ENCODE measurements around the gene POLA2. TPM values are rescaled to one million over a fixed set of nuclear protein-coding genes. Genes with fewer than 3 reads are reported as not detected.

POLA2 gene
- total RNA-seq, 1 experiment from 2014 or later, result 35.6 TPM

- peak overlapping the region; percentile 53; the same call in 1 of the 2 replicates for H3K27ac Mint-ChIP-seq
- peaks cover 19% of the 10 kb centered on the region for H3K4me1 Mint-ChIP-seq
- H3K36me3 Mint-ChIP-seq, result peaks cover 22% of the 10 kb centered on the region
- POLR2A ChIA-PET, result interaction anchor here (1.1 to 2.2 kb wide), 4 partner anchors 12 to 25 kb away, joined by 3 to 7 read pairs (median 6); no protein-coding TSS in a partner anchor
- TF ChIP-seq RORB (CRISPR knock-in tag; IDR thresholded peaks at IDR 0.05) (no peak), AR (CRISPR knock-in tag; IDR thresholded peaks at IDR 0.05) (no peak)
- DNase-seq (ENCODE audit: low spot score) (no peak), ATAC-seq (peak; percentile 60)
- H3K9me3 Mint-ChIP-seq, result peaks cover 5% of the 10 kb centered on the region
- CTCF ChIA-PET, result interaction anchor here (0.7 to 5.6 kb wide), 19 partner anchors 8 to 653 kb away, joined by 3 to 138 read pairs (median 7); partner anchors contain the start of genes CAPN1, CDC42EP2 and POLA2
- H3K4me3 Mint-ChIP-seq, result peak overlapping the region; percentile 81
- no peaks in the 10 kb centered on the region; the same call in 1 of the 2 replicates for H3K27me3 Mint-ChIP-seq (ENCODE audit: low read depth)
Measured at GRCh38 chr11:65224930-65225278, 36.9 kb upstream of the POLA2 start.

GRCh38 chr11:65225279-65226102, 36.3 kb upstream of the POLA2 start:
- peaks cover 19% of the 10 kb centered on the region for H3K4me1 Mint-ChIP-seq
- H3K36me3 Mint-ChIP-seq, result peaks cover 28% of the 10 kb centered on the region
- peak overlapping the region; percentile 53 for H3K27ac Mint-ChIP-seq
- no peaks in the 10 kb centered on the region; the same call in 1 of the 2 replicates for H3K27me3 Mint-ChIP-seq (ENCODE audit: low read depth)
- TF ChIP-seq FOXK1 (CRISPR knock-in tag; IDR thresholded peaks at IDR 0.05), result peak; percentile 27; the same call in 1 of the 2 replicates
- TF ChIP-seq RELA (CRISPR knock-in tag; IDR thresholded peaks at IDR 0.05; ENCODE audit: borderline replicate concordance), result no peak
- no peak for TF ChIP-seq ZNF423 (CRISPR knock-in tag; IDR thresholded peaks at IDR 0.05)
- 0 out of 2 replicates have a peak, but pooled peaks have one; percentile 22 for TF ChIP-seq ZNF121 (CRISPR knock-in tag; IDR thresholded peaks at IDR 0.05)
- no peak for TF ChIP-seq NFYB (CRISPR knock-in tag; conservative IDR thresholded peaks at IDR 0.05; ENCODE audit: low read depth)
- TF ChIP-seq HMGXB4 (CRISPR knock-in tag; IDR thresholded peaks at IDR 0.05), result peak; percentile 49; the same call in 1 of the 2 replicates
- 0 out of 2 replicates have a peak, but pooled peaks have one; percentile 11 for TF ChIP-seq GABPB1 (CRISPR knock-in tag; IDR thresholded peaks at IDR 0.05)
- no peak for TF ChIP-seq NR1H2 (CRISPR knock-in tag; IDR thresholded peaks at IDR 0.05)
- peak; percentile 87 for ATAC-seq
- H3K4me3 Mint-ChIP-seq, result peak overlapping the region; percentile 81
- peak; percentile 73 for DNase-seq (ENCODE audit: low spot score)
- ChIA-PET CTCF (interaction anchor here (0.6 to 5.6 kb wide), 25 partner anchors 8 to 1293 kb away, joined by 3 to 138 read pairs (median 4); partner anchors contain the start of genes CAPN1, CDC42EP2, POLA2 and TM7SF2), POLR2A (interaction anchor here (1.1 to 2.2 kb wide), 5 partner anchors 12 to 273 kb away, joined by 3 to 7 read pairs (median 6); partner anchors contain the start of gene MALAT1)
- peaks cover 11% of the 10 kb centered on the region for H3K9me3 Mint-ChIP-seq

GRCh38 chr11:65226103-65226442, 35.7 kb upstream of the POLA2 start:
- no peak for TF ChIP-seq CTCF (IDR thresholded peaks at IDR 0.05)
- Mint-ChIP-seq H3K27ac (no peak overlapping the region; the same call in 1 of the 2 replicates), H3K36me3 (peaks cover 29% of the 10 kb centered on the region), H3K27me3 (ENCODE audit: low read depth) (no peaks in the 10 kb centered on the region; the same call in 1 of the 2 replicates), H3K4me3 (peak overlapping the region; percentile 81), H3K4me1 (peaks cover 19% of the 10 kb centered on the region), H3K9me3 (peaks cover 11% of the 10 kb centered on the region)
- ATAC-seq (no peak), DNase-seq (ENCODE audit: low spot score) (no peak)
- ChIA-PET POLR2A (interaction anchor here (0.6 to 2.2 kb wide), 4 partner anchors 22 to 273 kb away, joined by 3 to 6 read pairs (median 4); partner anchors contain the start of gene MALAT1), CTCF (interaction anchor here (0.6 to 5.6 kb wide), 23 partner anchors 8 to 1292 kb away, joined by 3 to 138 read pairs (median 4); partner anchors contain the start of genes CAPN1, CDC42EP2, POLA2 and TM7SF2)
